Chondrocyte (in vitro differentiated cells): ENCODE data around the gene ARMC8. TPM values are rescaled to one million over a fixed set of nuclear protein-coding genes. Genes with fewer than 3 reads are reported as not detected.

Experiments used
- DNase-seq: peaks from one replicate; pipeline ENCODE4 v3.0.0; 2021; ENCODE audit warnings: mixed read lengths, low spot score
- H3K27ac Mint-ChIP-seq: one replicate; pipeline ENCODE4 v1.8.0; 2021; ENCODE audit warnings: mild to moderate bottlenecking, moderate library complexity, mixed read lengths; ENCODE audit not compliant: unreplicated experiment
- H3K27me3 Mint-ChIP-seq: 2 replicates; pipeline ENCODE4 v1.8.0; 2021; ENCODE audit warnings: low read depth, mixed read lengths
- H3K36me3 Mint-ChIP-seq: 2 replicates; pipeline ENCODE4 v1.8.0; 2021; ENCODE audit warnings: low read depth, mixed read lengths
- H3K4me1 Mint-ChIP-seq: 2 replicates; pipeline ENCODE4 v1.8.0; 2021; ENCODE audit warnings: low read depth, mild to moderate bottlenecking, mixed read lengths
- H3K4me3 Mint-ChIP-seq: one replicate; pipeline ENCODE4 v1.8.0; 2021; ENCODE audit warnings: mild to moderate bottlenecking, moderate library complexity, mixed read lengths; ENCODE audit not compliant: unreplicated experiment
- H3K9me3 Mint-ChIP-seq: 2 replicates; pipeline ENCODE4 v1.8.0; 2021; ENCODE audit warnings: low read depth, mixed read lengths
- CTCF ChIP-seq: fragments of 200-600 bp; sonication (generic); IDR thresholded peaks from 2 replicates; pipeline ENCODE4 v1.5.0; 2021; ENCODE audit warnings: antibody characterized with exemption, mild to moderate bottlenecking, moderate library complexity
- total RNA-seq: library from RNA; stranded (reverse); gene quantifications from 3 replicates; pipeline ENCODE4 v1.2.1, GENCODE V29; 2021

The ARMC8 gene
- total RNA-seq, 1 donor from 2014 or later, result 34.2 TPM

GRCh38 chr3:138344754-138345153, 157.7 kb downstream of the ARMC8 start:
- no peak for TF ChIP-seq CTCF
- Mint-ChIP-seq H3K9me3 (peaks cover 3% of the 10 kb centered on the region), H3K27me3 (no peaks in the 10 kb centered on the region), H3K36me3 (no peaks in the 10 kb centered on the region), H3K27ac (no peak overlapping the region), H3K4me3 (no peak overlapping the region), H3K4me1 (peaks cover 16% of the 10 kb centered on the region)
- no peak for DNase-seq

Other genes starting within 250 kb of the ARMC8 start
- gene CLDN18, start 177.1 kb upstream of the ARMC8 start, total RNA-seq, result not detected in 3 replicates
- 23.0 to 42.1 TPM (median 25.5 TPM) in 3 replicates for gene DZIP1L, start 71.7 kb upstream of the ARMC8 start, total RNA-seq
- not detected in 3 replicates for gene A4GNT, start 54.9 kb upstream of the ARMC8 start, total RNA-seq
- gene DBR1, start 12.4 kb upstream of the ARMC8 start, total RNA-seq, result 13.2 to 16.2 TPM (median 14.9 TPM) in 3 replicates
- gene NME9, start 142.6 kb downstream of the ARMC8 start, total RNA-seq, result not detected in 3 replicates
- 64.6 to 75.8 TPM (median 68.4 TPM) in 3 replicates for gene MRAS, start 161.3 kb downstream of the ARMC8 start, total RNA-seq
- gene ESYT3, start 247.3 kb downstream of the ARMC8 start, total RNA-seq, result 0.39 to 0.70 TPM (median 0.54 TPM) in 3 replicates